Measurements from ENCODE around the gene CALML4.

CALML4 gene

DNA sequence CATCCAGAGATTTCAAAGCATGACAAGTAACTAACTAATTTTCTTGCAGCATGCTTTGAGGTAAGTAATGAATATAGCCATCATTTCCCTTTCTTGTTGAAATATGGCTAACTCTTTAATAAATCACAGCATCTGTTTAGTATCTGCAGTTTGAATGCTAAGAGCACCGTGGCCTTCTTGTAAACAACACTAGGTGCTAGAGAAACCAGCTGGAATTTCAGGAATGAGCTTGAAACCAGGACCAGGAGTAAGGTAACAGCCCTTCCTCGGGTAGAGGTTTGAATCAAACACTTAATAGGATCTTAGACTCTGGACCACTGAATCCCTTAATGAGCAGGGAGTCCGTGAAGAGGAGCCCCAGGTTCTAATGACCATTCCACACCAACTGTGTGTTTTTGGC, 13.6 kb downstream of the CALML4 start:
- no peak overlapping the region for H3K4me2 ChIP-seq
- H2AFZ ChIP-seq (ENCODE audit: low read depth): no peak overlapping the region
- TF ChIP-seq, protein P1, sequence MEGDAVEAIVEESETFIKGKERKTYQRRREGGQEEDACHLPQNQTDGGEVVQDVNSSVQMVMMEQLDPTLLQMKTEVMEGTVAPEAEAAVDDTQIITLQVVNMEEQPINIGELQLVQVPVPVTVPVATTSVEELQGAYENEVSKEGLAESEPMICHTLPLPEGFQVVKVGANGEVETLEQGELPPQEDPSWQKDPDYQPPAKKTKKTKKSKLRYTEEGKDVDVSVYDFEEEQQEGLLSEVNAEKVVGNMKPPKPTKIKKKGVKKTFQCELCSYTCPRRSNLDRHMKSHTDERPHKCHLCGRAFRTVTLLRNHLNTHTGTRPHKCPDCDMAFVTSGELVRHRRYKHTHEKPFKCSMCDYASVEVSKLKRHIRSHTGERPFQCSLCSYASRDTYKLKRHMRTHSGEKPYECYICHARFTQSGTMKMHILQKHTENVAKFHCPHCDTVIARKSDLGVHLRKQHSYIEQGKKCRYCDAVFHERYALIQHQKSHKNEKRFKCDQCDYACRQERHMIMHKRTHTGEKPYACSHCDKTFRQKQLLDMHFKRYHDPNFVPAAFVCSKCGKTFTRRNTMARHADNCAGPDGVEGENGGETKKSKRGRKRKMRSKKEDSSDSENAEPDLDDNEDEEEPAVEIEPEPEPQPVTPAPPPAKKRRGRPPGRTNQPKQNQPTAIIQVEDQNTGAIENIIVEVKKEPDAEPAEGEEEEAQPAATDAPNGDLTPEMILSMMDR (conservative IDR thresholded peaks at IDR 0.05; ENCODE audit: low read depth, low read length): no peak
- no peaks in the 10 kb centered on the region for H3K79me2 ChIP-seq (ENCODE audit: insufficient read depth, low read depth)
- H3K9ac ChIP-seq: no peak overlapping the region
- H3K4me1 ChIP-seq (ENCODE audit: low read depth, poor library complexity, severe bottlenecking): peaks cover 37% of the 10 kb centered on the region
- no peak overlapping the region for H3K27ac ChIP-seq
- H3K27me3 ChIP-seq (ENCODE audit: insufficient read depth, low read depth): no peaks in the 10 kb centered on the region
- H3K36me3 ChIP-seq (ENCODE audit: insufficient read depth): no peaks in the 10 kb centered on the region
- H4K20me1 ChIP-seq (ENCODE audit: insufficient read depth): no peaks in the 10 kb centered on the region
- H3K4me3 ChIP-seq (IDR thresholded peaks at IDR 0.05; ENCODE audit: insufficient read depth, low read depth, low read length): no peak overlapping the region

DNA sequence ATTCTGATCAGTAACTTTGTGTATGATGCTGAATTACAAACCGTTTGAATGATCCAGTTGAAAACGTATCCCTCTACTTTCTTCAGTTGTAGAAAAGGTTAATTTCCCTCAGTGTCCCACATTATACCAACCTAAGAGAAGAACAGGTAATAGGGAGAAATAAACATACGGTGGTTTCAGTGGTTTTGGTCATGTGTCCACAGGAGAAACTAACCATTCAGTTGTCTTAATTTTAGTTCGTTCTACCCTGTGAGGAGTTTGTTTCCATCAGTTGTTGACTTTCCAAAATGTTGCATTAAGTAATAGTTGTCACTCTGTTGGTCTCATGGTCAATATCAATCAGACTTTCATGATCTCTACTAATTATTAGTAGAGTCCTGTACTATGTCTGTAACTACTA, 15.1 kb downstream of the CALML4 start:
- Histone ChIP-seq H3K9ac (no peak overlapping the region), H3K79me2 (ENCODE audit: insufficient read depth, low read depth) (no peaks in the 10 kb centered on the region), H4K20me1 (ENCODE audit: insufficient read depth) (no peaks in the 10 kb centered on the region), H2AFZ (ENCODE audit: low read depth) (no peak overlapping the region), H3K36me3 (ENCODE audit: insufficient read depth) (no peaks in the 10 kb centered on the region), H3K4me3 (IDR thresholded peaks at IDR 0.05; ENCODE audit: insufficient read depth, low read depth, low read length) (no peak overlapping the region), H3K27ac (no peak overlapping the region), H3K4me2 (peak overlapping the region; percentile 41; the same call in 1 of the 2 replicates), H3K27me3 (ENCODE audit: insufficient read depth, low read depth) (no peaks in the 10 kb centered on the region), H3K4me1 (ENCODE audit: low read depth, poor library complexity, severe bottlenecking) (peaks cover 37% of the 10 kb centered on the region)
- TF ChIP-seq, protein P1 (conservative IDR thresholded peaks at IDR 0.05; ENCODE audit: low read depth, low read length): no peak

DNA sequence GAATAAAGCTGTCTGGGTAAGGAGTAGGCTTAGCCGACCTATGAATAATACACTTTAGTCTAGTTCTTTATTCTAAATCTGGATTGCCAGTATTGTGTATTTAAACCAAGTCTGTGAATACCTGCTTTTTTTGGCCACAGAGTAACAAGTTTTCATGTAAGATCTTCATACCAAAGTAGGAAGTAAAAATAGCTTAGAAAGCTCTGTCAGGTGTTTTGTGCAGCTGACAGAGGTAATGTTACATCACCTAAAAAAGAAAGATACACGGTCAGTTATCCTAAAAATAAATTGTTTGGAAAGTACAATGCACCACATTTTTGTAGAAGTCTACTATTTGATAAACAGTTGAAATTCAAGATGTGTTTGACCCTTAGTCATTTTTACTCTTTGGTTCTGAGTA, 16.5 kb downstream of the CALML4 start:
- H3K36me3 ChIP-seq (ENCODE audit: insufficient read depth): no peaks in the 10 kb centered on the region; the same call in 1 of the 2 replicates
- TF ChIP-seq, protein P1 (conservative IDR thresholded peaks at IDR 0.05; ENCODE audit: low read depth, low read length): no peak
- H3K9ac ChIP-seq: no peak overlapping the region
- no peaks in the 10 kb centered on the region for H3K79me2 ChIP-seq (ENCODE audit: insufficient read depth, low read depth)
- H3K4me1 ChIP-seq (ENCODE audit: low read depth, poor library complexity, severe bottlenecking): peaks cover 41% of the 10 kb centered on the region
- H3K27me3 ChIP-seq (ENCODE audit: insufficient read depth, low read depth): no peaks in the 10 kb centered on the region
- no peak overlapping the region for H3K27ac ChIP-seq
- peak overlapping the region; percentile 37; the same call in 1 of the 2 replicates for H3K4me2 ChIP-seq
- no peak overlapping the region for H3K4me3 ChIP-seq (IDR thresholded peaks at IDR 0.05; ENCODE audit: insufficient read depth, low read depth, low read length)
- H2AFZ ChIP-seq (ENCODE audit: low read depth): no peak overlapping the region
- no peaks in the 10 kb centered on the region for H4K20me1 ChIP-seq (ENCODE audit: insufficient read depth)

DNA sequence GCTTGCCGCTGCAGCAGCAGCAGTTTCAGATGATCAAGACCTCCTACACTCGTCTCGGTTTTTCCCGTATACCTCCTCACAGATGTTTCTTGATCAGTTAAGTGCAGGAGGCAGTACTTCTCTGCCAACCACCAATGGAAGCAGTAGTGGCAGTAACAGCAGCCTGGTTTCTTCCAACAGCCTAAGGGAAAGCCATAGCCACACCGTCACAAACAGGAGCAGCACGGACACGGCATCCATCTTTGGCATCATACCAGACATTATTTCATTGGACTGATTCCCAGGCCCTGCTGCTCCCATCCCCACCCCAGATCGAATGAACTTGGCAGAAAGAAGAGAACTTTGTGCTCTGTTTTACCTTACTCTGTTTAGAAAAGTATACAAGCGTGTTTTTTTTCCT, 17.6 kb downstream of the CALML4 start:
- Histone ChIP-seq H2AFZ (ENCODE audit: low read depth) (no peak overlapping the region), H3K27me3 (ENCODE audit: insufficient read depth, low read depth) (no peaks in the 10 kb centered on the region), H3K79me2 (ENCODE audit: insufficient read depth, low read depth) (no peaks in the 10 kb centered on the region), H3K4me1 (ENCODE audit: low read depth, poor library complexity, severe bottlenecking) (peaks cover 43% of the 10 kb centered on the region), H3K4me2 (no peak overlapping the region), H3K9ac (no peak overlapping the region), H3K4me3 (IDR thresholded peaks at IDR 0.05; ENCODE audit: insufficient read depth, low read depth, low read length) (no peak overlapping the region), H3K36me3 (ENCODE audit: insufficient read depth) (no peaks in the 10 kb centered on the region; the same call in 1 of the 2 replicates), H3K27ac (no peak overlapping the region), H4K20me1 (ENCODE audit: insufficient read depth) (no peaks in the 10 kb centered on the region)
- TF ChIP-seq, protein P1 (conservative IDR thresholded peaks at IDR 0.05; ENCODE audit: low read depth, low read length): no peak

Data from KMS-11 (cell line).